ENCODE results near the gene MAG. TPM values are rescaled to one million over a fixed set of nuclear protein-coding genes. Genes with fewer than 3 reads are reported as not detected.

Gene MAG
- total RNA-seq, 1 donor from 2014 or later: not detected

GRCh38 chr19:35342430-35342829 lies 50.5 kb downstream of the MAG start:
- Histone ChIP-seq H3K4me1 (no peaks in the 10 kb centered on the region), H3K36me3 (no peaks in the 10 kb centered on the region), H3K9me3 (replicated peaks) (no peaks in the 10 kb centered on the region), H3K4me3 (no peak overlapping the region), H3K27ac (replicated peaks) (no peak overlapping the region), H3K27me3 (ENCODE audit: low read depth) (peaks cover 56% of the 10 kb centered on the region)
- intact Hi-C loops (cut with micrococcal nuclease): no loop called here
- TF ChIP-seq CTCF (IDR thresholded peaks at IDR 0.05; ENCODE audit: borderline replicate concordance): no peak
- DNase-seq: no peak

GRCh38 chr19:35344511-35345031 lies 52.6 kb downstream of the MAG start:
- no peaks in the 10 kb centered on the region for H3K4me1 ChIP-seq
- H3K4me3 ChIP-seq: no peak overlapping the region
- DNase-seq: no peak
- peaks cover 49% of the 10 kb centered on the region for H3K27me3 ChIP-seq (ENCODE audit: low read depth)
- H3K9me3 ChIP-seq (replicated peaks): no peaks in the 10 kb centered on the region
- intact Hi-C loops (cut with micrococcal nuclease): no loop called here
- H3K36me3 ChIP-seq: no peaks in the 10 kb centered on the region
- TF ChIP-seq CTCF (IDR thresholded peaks at IDR 0.05; ENCODE audit: borderline replicate concordance): no peak
- H3K27ac ChIP-seq (replicated peaks): no peak overlapping the region

GRCh38 chr19:35345671-35346111 lies 53.7 kb downstream of the MAG start:
- intact Hi-C loops (cut with micrococcal nuclease): no loop called here
- Histone ChIP-seq H3K27ac (replicated peaks) (no peak overlapping the region), H3K9me3 (replicated peaks) (no peaks in the 10 kb centered on the region), H3K27me3 (ENCODE audit: low read depth) (peaks cover 57% of the 10 kb centered on the region), H3K36me3 (no peaks in the 10 kb centered on the region), H3K4me3 (no peak overlapping the region), H3K4me1 (no peaks in the 10 kb centered on the region)
- TF ChIP-seq CTCF (IDR thresholded peaks at IDR 0.05; ENCODE audit: borderline replicate concordance): no peak
- DNase-seq: no peak

- no peak for TF ChIP-seq CTCF (IDR thresholded peaks at IDR 0.05; ENCODE audit: borderline replicate concordance)
- Histone ChIP-seq H3K9me3 (replicated peaks) (no peaks in the 10 kb centered on the region), H3K27me3 (ENCODE audit: low read depth) (peaks cover 61% of the 10 kb centered on the region), H3K4me1 (no peaks in the 10 kb centered on the region), H3K27ac (replicated peaks) (no peak overlapping the region), H3K36me3 (no peaks in the 10 kb centered on the region), H3K4me3 (no peak overlapping the region)
- intact Hi-C loops (cut with micrococcal nuclease): no loop called here
- DNase-seq: no peak
Observed at GRCh38 chr19:35346193-35347052, 54.5 kb downstream of the MAG start.

GRCh38 chr19:35347171-35347929 lies 55.4 kb downstream of the MAG start, which contains the start of gene FFAR1:
Gene FFAR1, plus strand, starts transcription at chr19:35347902. Its CDS starts 3,650 bp downstream, at chr19:35351552.
- Histone ChIP-seq H3K4me1 (peaks cover under 1% of the 10 kb centered on the region), H3K27ac (replicated peaks) (no peak within 1 kb of the TSS), H3K36me3 (no peaks in the 10 kb centered on the region), H3K27me3 (ENCODE audit: low read depth) (peaks cover 70% of the 10 kb centered on the region), H3K9me3 (replicated peaks) (no peaks in the 10 kb centered on the region), H3K4me3 (no peak within 1 kb of the TSS)
- intact Hi-C loops (cut with micrococcal nuclease): no loop called here
- DNase-seq: no peak
- no peak for TF ChIP-seq CTCF (IDR thresholded peaks at IDR 0.05; ENCODE audit: borderline replicate concordance)

Data from left ventricle myocardium inferior (tissue), 1 donor.